Measurements from ENCODE around the gene LTV1. TPM values are rescaled to one million over a fixed set of nuclear protein-coding genes. Genes with fewer than 3 reads are reported as not detected.

LTV1 gene
- total and polyA plus RNA-seq, 2 experiments from 2014 or later: 22.7 to 29.1 TPM

DNA sequence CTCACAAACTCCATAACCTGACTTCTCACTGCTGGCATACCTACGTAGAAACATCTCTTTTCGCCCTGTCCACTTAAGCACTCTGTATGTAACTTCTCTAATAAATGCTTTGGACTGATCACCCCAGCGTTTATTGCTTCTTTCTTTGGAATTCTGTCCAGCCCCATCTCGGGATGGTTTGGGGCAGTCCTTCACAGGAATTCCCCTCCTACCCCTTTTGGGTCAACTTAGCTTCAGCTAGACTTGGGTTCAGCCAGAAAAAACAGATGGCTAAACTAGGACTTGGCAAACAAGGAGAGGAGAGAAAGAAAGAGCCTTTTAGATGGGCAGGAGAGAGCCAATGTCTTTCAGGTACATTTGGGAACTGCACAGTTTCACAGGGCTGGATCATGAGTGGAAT lies 3.9 kb upstream of the LTV1 start:
- TF ChIP-seq, protein P1, sequence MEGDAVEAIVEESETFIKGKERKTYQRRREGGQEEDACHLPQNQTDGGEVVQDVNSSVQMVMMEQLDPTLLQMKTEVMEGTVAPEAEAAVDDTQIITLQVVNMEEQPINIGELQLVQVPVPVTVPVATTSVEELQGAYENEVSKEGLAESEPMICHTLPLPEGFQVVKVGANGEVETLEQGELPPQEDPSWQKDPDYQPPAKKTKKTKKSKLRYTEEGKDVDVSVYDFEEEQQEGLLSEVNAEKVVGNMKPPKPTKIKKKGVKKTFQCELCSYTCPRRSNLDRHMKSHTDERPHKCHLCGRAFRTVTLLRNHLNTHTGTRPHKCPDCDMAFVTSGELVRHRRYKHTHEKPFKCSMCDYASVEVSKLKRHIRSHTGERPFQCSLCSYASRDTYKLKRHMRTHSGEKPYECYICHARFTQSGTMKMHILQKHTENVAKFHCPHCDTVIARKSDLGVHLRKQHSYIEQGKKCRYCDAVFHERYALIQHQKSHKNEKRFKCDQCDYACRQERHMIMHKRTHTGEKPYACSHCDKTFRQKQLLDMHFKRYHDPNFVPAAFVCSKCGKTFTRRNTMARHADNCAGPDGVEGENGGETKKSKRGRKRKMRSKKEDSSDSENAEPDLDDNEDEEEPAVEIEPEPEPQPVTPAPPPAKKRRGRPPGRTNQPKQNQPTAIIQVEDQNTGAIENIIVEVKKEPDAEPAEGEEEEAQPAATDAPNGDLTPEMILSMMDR (IDR thresholded peaks at IDR 0.05; ENCODE audit: poor library complexity): no peak
- no peaks in the 10 kb centered on the region for H3K27me3 ChIP-seq

GRCh38 chr6:143840595-143841265 lies 2.4 kb upstream of the LTV1 start:
- no peak overlapping the region for H2AFZ ChIP-seq
- no peak overlapping the region for H3K4me2 ChIP-seq
- H3K4me3 ChIP-seq: no peak overlapping the region
- H3K9me2 ChIP-seq (replicated peaks; ENCODE audit: insufficient read depth): no peaks in the 10 kb centered on the region
- no peaks in the 10 kb centered on the region for H3K27me3 ChIP-seq
- no peaks in the 10 kb centered on the region for H3K36me3 ChIP-seq (replicated peaks; ENCODE audit: insufficient read depth, low read depth)
- H3K79me2 ChIP-seq: peaks cover 21% of the 10 kb centered on the region
- H3K9me3 ChIP-seq (ENCODE audit: low read depth): no peaks in the 10 kb centered on the region
- DNase-seq (ENCODE audit: low spot score): no peak
- 78% methylated on average over 6 of the region's 6 CpGs for WGBS (ENCODE audit: low lambda C conversion rate, missing lambda C conversion rate)
- no peaks in the 10 kb centered on the region for H4K20me1 ChIP-seq (ENCODE audit: insufficient read depth, poor library complexity, severe bottlenecking)
- H3K4me1 ChIP-seq (ENCODE audit: insufficient read depth): peaks cover 18% of the 10 kb centered on the region
- no peak for TF ChIP-seq EZH2phosphoT487 (IDR thresholded peaks at IDR 0.05; ENCODE audit: low read depth, severe bottlenecking, unreplicated experiment)
- TF ChIP-seq, protein P1 (IDR thresholded peaks at IDR 0.05; ENCODE audit: poor library complexity): no peak
- no peak for TF ChIP-seq EZH2 (IDR thresholded peaks at IDR 0.05; ENCODE audit: borderline replicate concordance)
- no peak overlapping the region for H3K27ac ChIP-seq

More for the DNA sequence above, 3.9 kb upstream of the LTV1 start:
- whole genome bisulfite sequencing (ENCODE audit: low lambda C conversion rate, missing lambda C conversion rate): 77% methylated on average over 4 of the region's 4 CpGs
- H3K27ac ChIP-seq: peak overlapping the region; percentile 66
- H4K20me1 ChIP-seq (ENCODE audit: insufficient read depth, poor library complexity, severe bottlenecking): no peaks in the 10 kb centered on the region
- no peaks in the 10 kb centered on the region for H3K36me3 ChIP-seq (replicated peaks; ENCODE audit: insufficient read depth, low read depth)
- peaks cover 18% of the 10 kb centered on the region for H3K4me1 ChIP-seq (ENCODE audit: insufficient read depth)
- no peaks in the 10 kb centered on the region for H3K9me2 ChIP-seq (replicated peaks; ENCODE audit: insufficient read depth)
- no peaks in the 10 kb centered on the region for H3K9me3 ChIP-seq (ENCODE audit: low read depth)
- no peak overlapping the region for H3K4me3 ChIP-seq
- H3K79me2 ChIP-seq: peaks cover 9% of the 10 kb centered on the region
- peak overlapping the region; percentile 2 for H3K4me2 ChIP-seq
- H2AFZ ChIP-seq: no peak overlapping the region
- no peak for DNase-seq (ENCODE audit: low spot score)

DNA sequence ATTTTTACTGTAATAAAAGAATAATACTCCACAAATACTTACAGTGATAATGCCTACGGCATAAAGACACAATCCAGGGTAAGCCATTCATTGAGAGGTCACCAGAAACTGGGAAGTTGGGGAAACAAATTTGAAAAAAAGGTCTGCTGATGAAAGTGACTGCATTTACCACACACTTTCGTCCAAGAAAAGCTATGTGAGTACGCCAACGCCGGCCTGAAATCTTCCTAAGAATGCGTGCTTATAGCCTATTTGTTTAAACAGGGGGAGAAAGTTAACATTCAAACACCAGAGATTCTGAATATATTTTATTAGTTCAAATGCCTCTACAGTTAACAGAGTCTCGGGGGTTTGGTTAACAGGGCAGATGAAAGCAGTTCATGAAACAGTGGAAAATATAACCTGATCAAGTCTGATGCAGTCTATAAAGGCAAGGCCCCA lies 657 bp upstream of the LTV1 start:
- TF ChIP-seq EZH2 (IDR thresholded peaks at IDR 0.05; ENCODE audit: borderline replicate concordance) (no peak), EZH2phosphoT487 (IDR thresholded peaks at IDR 0.05; ENCODE audit: low read depth, severe bottlenecking, unreplicated experiment) (no peak)
- TF ChIP-seq, protein P1 (IDR thresholded peaks at IDR 0.05; ENCODE audit: poor library complexity): no peak
- Histone ChIP-seq H3K27ac (peak overlapping the region; percentile 96), H2AFZ (peak overlapping the region; percentile 66), H3K4me2 (peak overlapping the region; percentile 73), H3K4me1 (ENCODE audit: insufficient read depth) (peaks cover 18% of the 10 kb centered on the region), H3K9me2 (replicated peaks; ENCODE audit: insufficient read depth) (no peaks in the 10 kb centered on the region), H3K4me3 (peak overlapping the region; percentile 35), H3K79me2 (peaks cover 25% of the 10 kb centered on the region), H3K27me3 (no peaks in the 10 kb centered on the region), H4K20me1 (ENCODE audit: insufficient read depth, poor library complexity, severe bottlenecking) (no peaks in the 10 kb centered on the region), H3K9me3 (ENCODE audit: low read depth) (no peaks in the 10 kb centered on the region), H3K36me3 (replicated peaks; ENCODE audit: insufficient read depth, low read depth) (no peaks in the 10 kb centered on the region)
- DNase-seq (ENCODE audit: low spot score): no peak
- WGBS (ENCODE audit: low lambda C conversion rate, missing lambda C conversion rate): 26% methylated on average over 7 of the region's 7 CpGs
